ENCODE results near the gene EVC. TPM values are rescaled to one million over a fixed set of nuclear protein-coding genes. Genes with fewer than 3 reads are reported as not detected.
"Not testable (repeated sequence)": the region's sequence is repeated elsewhere in the genome, so short reads cannot be mapped to it uniquely, and the experiment has no call there.

Gene EVC
- total RNA-seq, 1 experiment from 2014 or later: 11.3 TPM

DNA sequence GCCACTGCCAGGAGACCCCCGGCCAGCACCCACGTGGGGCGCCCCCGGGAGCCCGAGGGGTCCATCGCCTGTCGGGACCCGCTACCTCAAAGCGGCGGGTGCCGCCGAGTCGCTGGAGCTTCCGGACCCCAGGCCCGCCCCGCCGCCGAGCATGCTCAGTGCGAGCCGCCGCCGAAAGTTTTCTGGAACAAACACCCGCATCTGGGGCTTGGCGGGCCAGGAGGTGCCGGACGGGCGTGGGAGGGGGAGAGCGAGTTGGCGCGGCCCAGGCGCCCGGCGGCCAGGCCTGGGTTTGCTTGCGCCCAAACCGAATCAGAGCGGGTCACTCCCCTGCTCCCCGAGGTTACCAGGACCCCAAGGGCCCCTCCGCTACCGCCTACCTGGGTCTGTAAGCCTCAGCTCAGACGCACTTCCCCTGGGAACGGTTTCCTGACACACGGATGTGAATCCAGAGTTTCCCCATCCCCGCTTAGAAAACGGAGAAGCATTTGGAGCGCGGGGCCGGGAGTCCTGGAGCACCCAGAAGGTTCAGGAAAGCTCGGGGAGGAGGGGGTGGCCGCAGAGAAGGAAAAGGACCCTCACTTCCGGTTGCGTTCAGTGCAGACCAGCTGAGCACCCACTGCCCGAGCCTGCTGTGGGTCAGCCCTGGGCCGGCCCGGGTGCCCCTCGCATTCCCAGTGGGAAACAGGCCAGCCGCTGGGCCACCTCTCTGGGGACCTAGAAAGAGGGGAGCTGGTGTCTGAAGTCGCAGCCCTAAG lies 2.4 kb upstream of the EVC start, which contains the start of gene EVC2:
TSS of gene EVC2 (minus strand) at position 111 of the 758 bp plus-strand sequence. CDS start at position 65, 46 bp downstream.
- DNase-seq (ENCODE audit: low spot score): no peak

GRCh38 chr4:5709207-5709575 lies 1.8 kb upstream of the EVC start:
- no peak for DNase-seq (ENCODE audit: low spot score)

GRCh38 chr4:5710065-5710960 lies 688 bp upstream of the EVC start:
- no peak for DNase-seq (ENCODE audit: low spot score)

GRCh38 chr4:5711479-5712184 lies 631 bp downstream of the EVC start:
- peak; percentile 28 for DNase-seq (ENCODE audit: low spot score)

DNA sequence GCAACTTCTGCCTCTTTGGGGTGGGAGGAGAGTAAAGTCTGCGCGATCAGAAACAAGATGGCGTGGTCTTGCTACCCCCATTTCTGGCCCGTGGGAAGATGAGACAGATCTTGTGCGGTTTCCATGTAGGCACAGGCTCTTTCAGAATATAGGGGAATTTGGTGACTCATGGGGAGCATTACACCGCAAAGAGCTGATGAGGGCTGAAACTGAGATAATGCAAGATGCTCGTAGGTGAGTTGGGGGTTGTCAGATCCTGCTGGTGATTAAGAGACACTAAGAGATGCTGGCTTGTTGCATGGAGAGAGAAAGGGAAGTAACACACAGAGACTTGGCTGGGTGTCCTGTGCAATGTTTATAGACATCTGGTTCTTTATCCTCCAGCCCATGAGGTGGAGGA lies 1.5 kb downstream of the EVC start:
- peak; percentile 95 for DNase-seq (ENCODE audit: low spot score)

DNA sequence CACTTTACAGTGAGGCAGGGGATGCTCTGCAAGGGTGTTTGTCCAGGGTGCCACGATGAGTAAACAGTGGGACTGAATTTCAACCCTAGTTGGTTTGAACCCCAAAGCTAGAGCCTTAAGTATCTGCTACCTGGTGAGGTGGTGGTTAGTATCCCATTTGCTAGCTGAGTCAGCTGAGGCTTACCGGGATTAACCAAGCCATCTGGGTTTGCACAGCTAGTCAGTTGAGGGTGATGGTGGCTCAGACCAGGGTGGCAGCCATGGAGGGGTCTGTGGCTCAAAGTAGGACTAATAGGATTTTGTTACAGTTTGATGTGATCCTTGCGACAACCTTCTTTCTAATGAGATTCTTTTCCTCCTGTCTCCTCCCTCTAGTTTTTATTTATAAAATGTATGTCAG lies 1.9 kb downstream of the EVC start:
- DNase-seq (ENCODE audit: low spot score): no peak

GRCh38 chr4:5713861-5714260 lies 2.9 kb downstream of the EVC start:
- no peak for DNase-seq (ENCODE audit: low spot score)

- no peak for DNase-seq (ENCODE audit: low spot score)
Measured at GRCh38 chr4:5715357-5715756, 4.4 kb downstream of the EVC start.

- no peak for DNase-seq (ENCODE audit: low spot score)
Measured at GRCh38 chr4:5716391-5716790, 5.4 kb downstream of the EVC start.

- no peak for DNase-seq (ENCODE audit: low spot score)
Measured at GRCh38 chr4:5717449-5718158, 6.6 kb downstream of the EVC start.

- no peak for DNase-seq (ENCODE audit: low spot score)
Measured at GRCh38 chr4:5718411-5718810, 7.4 kb downstream of the EVC start.

DNA sequence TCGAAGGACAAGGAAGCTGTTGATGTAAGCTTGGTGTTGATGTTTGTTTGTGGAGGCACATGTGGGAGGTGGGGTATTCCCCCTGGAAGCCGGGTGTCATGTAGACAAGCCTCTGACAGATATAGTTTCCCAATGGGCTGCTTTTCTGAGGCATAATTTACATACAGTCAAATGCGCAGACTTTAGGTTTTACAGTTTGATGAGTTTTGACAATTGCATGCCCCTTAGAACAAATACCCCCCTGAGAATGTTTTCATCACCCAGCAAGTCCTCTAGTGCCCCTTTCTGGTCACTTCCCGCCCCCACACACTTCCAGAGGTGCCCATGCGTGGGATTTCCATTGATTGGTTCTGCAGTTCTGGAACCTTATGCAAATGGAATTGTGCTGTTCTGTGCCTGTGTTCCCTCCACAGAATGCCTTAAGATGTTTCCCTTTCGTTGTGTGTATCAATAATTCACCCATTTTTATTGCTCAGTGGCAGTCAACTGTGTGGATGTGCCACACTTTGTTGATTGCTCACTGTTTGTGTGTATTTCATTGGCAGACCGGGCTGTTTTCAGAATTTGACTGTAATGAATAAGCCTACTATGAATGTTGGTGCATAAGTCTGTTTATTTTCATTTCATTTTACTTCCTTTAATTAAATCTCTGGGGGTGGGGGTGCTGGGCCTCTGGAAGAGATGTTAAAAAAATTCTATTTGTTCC lies 8.5 kb downstream of the EVC start:
- no peak for DNase-seq (ENCODE audit: low spot score)

- no peak for DNase-seq (ENCODE audit: low spot score)
Measured at GRCh38 chr4:5720157-5720850, 9.3 kb downstream of the EVC start.

GRCh38 chr4:5720980-5721379 lies 10.0 kb downstream of the EVC start:
- DNase-seq (ENCODE audit: low spot score): no peak

DNA sequence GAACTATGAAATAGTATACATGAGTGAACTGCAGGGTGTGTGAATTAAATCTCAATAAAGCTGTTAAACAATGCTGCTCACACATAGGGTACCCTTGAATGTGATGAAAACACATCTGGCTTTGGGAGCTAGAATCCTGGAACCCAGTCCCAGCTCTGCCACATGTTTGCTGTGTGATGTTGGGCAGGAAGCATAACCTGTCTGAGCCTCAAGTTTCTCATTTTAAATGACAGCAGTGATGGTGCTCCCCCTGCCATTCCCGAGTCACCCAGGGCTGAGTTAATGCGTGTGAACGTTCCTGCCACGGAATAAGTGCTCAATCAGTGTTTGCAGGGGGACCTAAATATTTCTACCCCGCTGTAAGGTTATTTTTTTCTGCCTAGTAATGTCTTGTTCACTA lies 10.9 kb downstream of the EVC start:
- no peak for DNase-seq (ENCODE audit: low spot score)

DNA sequence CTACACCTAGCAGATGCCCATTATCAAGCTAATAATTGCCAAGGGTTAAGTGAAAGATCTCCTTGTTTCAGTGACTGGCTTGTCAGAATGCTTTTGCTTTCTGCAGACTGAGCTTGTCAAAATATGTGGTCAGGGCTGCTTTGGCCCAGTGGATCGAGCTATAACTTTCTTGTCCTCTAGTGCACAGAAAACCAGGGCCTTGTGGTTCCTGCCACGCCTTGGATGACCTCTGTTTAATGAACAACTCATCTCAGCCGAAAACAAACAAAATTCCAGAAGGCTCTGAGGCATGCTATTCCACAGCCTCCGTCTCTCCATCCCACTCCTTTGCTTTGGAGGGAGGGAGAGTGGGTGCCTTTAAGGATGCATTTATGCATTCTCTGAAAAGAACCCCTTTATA lies 11.3 kb downstream of the EVC start:
- peak; percentile 26 for DNase-seq (ENCODE audit: low spot score)

DNA sequence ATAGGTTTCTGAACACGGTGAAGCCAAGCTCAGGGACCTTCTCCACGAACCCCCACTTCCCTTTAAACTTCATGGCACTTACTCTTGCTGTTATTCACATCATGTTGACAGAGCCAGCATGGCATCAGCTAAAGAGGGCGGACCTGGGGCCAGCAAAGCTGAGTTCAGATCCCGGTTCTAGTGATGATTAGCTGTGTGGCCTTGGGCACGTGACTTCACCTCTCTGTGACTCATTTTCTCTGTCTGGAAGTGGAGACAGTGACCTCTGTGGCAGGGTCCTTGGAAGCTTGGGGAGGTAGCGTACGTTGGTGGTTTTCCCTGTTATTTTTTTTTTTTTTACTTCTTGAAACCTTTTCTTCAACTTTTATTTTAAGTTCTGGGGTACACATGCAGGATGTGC lies 13.4 kb downstream of the EVC start:
- DNase-seq (ENCODE audit: low spot score): peak; percentile 66

GRCh38 chr4:5728412-5728811 lies 17.4 kb downstream of the EVC start:
- DNase-seq (ENCODE audit: low spot score): not testable (repeated sequence)

GRCh38 chr4:5730436-5730835 lies 19.4 kb downstream of the EVC start:
- no peak for DNase-seq (ENCODE audit: low spot score)
